GM18873 (cell line): ENCODE data around the gene PTPRD.

ENCODE experiments used
- ATAC-seq: cut with Tn5 transposase; IDR thresholded peaks from one replicate; pipeline ENCODE4 v1.9.1; 2021; ENCODE audit warnings: mild to moderate bottlenecking, moderate library complexity, moderate number of reproducible peaks; ENCODE audit not compliant: unreplicated experiment, low FRiP score

The PTPRD gene

DNA sequence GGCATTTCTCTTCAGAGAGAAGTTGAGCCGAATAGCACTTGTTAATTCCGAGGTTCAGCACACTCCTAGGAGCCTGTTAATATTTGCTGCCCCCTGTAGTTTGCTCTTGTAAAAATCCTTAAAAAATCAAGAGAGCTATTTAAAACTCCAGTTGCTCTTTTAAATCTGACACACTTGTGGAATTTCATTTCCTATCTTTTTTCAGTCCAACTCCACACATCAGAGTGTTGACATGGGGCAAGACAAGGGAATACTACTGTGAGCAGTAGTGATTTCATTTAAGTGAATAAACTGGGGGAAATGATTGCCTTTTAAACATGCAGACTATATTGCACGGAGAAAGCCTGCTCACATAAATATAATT lies 1717.0 kb downstream of the PTPRD start:
- no peak for ATAC-seq

GRCh38 chr9:8895106-8895860 lies 1717.5 kb downstream of the PTPRD start:
- ATAC-seq: no peak

- ATAC-seq: no peak
Observed at GRCh38 chr9:8890695-8891094, 1722.1 kb downstream of the PTPRD start.

GRCh38 chr9:8889100-8889499 lies 1723.7 kb downstream of the PTPRD start:
- no peak for ATAC-seq

- ATAC-seq: no peak
Observed at GRCh38 chr9:8888591-8888990, 1724.2 kb downstream of the PTPRD start.

DNA sequence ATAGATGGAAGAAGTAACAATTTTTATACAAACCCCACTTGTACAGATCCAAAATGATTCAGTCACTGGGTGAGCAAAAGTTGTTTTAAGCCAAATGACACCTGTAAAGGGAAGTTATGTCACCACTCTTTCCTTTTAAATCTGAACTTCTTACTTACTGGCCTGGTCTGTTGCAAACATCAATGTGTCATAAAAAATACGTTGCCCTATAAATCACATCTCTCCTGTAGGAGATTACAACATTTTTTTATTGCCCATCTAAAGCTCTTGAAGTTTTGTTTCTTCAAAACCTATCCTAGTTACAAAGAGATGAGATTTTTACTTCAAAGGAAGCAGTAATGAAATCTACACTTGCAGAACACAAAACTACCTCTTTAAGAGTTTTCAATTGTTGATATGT lies 1725.4 kb downstream of the PTPRD start:
- no peak for ATAC-seq

DNA sequence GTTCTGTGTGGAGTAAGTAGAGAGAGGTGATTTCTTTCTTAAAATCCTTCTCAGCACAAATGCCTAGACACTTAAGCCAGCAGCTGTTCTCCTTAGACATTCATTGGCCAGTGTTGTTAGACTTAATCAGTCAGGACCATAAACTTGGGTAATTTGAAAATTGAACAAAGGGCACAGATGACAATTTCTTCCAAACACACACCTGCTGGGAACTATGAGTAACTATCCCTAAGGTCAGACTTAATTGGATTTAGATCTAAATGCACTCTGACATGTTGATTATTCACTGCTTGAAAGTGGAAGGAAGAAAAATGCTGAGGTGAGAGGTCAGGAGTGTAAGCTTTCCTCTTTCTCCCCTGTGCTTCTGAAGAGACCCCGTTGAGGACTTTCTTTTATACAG lies 1729.5 kb downstream of the PTPRD start:
- no peak for ATAC-seq

GRCh38 chr9:8880060-8880459 lies 1732.7 kb downstream of the PTPRD start:
- no peak for ATAC-seq

DNA sequence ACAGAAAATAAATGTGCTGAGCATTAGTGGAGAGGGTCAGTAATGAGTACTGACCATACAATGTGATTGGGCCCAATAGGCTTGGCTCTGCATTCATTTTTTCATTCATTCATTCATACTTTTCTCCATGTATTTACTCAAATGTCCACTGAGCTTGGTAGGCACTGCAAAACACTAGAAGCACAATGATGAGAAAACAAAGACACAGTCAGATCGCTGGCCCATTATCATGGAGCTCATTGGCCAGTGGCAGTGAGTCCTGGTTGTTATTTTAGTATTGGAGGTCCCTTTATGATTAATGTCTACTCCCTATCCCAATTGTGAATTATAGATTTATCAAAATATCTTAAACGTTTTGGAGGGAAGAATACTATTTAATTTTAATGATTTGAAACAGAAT lies 1733.5 kb downstream of the PTPRD start:
- ATAC-seq: no peak

DNA sequence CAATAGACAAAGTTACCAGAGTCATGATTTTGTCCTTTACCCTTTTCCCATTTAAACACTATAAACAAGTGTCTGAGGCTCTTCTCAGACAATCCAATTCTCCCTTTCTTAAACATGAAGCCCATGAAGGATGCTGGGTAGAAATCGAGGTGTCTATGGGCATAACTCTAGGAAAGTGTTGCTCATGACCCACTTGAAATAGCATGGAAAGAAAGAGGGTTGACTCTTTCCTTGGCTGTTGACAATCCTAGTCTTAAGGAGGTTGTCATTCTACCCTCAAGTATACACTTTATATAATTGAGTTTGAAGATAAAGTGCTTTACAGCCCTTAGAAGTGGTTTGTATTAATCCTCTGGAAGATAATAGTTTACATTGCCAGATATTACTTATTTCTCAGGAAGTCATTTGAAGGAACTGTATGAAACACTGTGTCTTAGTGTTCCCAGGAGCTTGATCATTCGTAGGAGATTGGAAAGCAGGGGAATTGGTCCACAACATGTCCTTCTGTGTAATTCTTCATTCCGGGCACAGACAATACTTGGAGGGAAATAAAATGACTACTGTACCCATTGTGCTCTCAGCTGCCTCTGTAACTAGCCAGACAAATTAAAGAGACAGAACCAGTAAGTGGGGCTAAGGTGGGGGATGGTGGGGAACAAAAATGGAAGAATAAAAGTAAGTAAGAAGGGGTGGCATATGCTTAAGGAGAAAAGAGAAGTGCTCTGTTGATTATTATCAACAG lies 1734.9 kb downstream of the PTPRD start:
- no peak for ATAC-seq

GRCh38 chr9:8876303-8876702 lies 1736.5 kb downstream of the PTPRD start:
- ATAC-seq: no peak

DNA sequence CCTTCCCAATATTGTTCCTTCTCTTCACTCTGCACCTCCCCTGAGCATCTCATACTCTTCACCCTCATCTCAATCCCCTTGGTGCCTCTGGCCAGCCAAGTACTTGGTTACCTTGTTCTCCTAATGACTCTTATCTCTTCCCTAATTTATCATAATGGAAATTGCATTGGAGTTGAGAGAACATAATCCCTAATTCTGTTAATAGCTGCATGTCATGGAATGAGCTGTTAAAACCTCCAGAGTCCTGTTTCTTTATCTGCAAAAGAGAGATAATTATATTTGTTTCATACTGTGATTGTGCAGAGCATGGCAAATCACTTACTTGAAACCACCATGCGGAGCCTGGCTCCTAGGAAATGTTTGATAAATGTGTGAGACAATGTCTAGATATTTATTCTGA lies 1738.3 kb downstream of the PTPRD start:
- no peak for ATAC-seq

DNA sequence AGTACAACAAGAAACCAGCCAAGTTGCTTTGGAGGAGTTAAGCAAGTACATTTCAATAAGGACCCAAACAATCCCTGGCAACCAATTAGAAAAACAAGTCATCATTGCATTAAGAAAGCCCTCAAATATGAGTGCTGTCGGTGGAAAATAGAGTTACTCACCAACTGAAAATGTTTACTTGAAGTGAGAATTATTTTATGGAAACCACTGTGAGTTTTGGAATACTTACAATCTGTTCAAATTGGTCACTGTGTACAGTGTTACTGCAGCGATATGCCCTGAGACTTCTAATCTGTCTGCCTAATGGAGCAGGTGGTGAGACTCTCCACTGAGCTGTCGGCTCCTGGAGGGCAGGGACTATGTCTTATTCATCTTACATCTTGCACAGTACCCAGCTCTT lies 1740.0 kb downstream of the PTPRD start:
- ATAC-seq: no peak

DNA sequence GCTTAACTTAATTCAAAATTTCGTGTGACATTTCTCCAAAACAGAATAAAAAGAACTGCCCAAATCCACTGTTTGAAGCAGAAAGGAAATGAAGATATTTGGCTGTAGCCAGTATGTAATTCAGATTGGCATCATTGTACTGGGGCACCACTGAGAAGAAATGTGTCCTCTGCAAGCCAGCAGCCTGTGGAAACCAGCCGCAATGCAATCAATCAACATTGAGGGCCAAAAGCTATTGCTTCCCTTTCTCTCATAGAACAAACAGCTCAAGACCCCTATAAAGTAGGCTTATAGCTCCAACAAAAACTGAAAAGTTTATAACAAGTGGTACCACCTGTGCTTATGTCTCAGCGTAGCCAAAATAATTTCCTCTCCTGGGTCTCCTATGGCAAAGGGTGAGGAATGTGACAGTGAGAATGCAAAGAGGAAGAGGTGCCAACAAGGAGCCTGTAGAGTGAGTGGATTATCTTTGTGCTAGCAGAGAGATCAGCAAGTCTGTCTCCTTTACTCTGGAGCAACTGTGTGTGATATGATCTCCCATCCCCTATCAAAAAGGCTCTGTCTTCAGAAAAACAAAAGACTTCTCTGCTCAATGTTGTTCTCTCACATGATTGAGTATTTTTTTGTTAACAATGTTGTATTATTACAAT lies 1740.9 kb downstream of the PTPRD start:
- no peak for ATAC-seq

DNA sequence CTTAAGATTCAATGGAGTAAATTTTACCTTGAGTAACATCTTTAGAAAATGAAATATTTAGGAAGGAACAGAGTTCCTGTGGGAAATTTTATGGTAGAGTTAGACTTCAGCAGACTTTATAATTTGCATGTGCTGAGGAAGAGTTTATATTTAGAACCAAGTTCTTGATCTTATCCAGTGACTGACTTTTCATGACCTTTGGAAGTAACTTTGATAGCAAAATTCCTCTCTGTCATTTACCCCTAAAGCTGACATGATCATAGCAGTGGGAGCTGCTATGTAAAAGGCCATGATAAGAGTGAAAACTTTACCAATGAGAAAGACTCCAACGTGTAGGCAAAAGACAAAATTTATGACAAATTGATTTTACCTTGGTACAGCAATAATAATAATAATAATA lies 1741.4 kb downstream of the PTPRD start:
- ATAC-seq: no peak

DNA sequence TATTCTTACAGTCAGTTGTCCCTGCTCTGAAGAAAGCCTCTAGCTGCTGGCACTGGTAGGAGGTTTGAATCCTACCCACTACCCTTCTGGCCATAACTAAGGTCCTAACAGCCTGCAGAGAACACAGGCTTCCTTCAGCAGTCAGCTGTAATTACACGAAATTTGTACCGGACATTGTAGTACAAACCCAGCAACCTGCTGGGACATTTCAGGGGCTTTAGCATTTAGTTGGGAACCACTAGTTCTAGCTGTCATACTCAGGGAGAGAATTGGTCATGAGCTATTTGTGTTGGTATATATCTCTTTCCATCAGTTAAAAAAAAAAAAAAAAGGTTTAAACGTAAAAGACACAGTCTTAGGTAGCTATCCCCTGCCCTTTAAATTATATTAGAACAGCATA lies 1743.0 kb downstream of the PTPRD start:
- no peak for ATAC-seq

DNA sequence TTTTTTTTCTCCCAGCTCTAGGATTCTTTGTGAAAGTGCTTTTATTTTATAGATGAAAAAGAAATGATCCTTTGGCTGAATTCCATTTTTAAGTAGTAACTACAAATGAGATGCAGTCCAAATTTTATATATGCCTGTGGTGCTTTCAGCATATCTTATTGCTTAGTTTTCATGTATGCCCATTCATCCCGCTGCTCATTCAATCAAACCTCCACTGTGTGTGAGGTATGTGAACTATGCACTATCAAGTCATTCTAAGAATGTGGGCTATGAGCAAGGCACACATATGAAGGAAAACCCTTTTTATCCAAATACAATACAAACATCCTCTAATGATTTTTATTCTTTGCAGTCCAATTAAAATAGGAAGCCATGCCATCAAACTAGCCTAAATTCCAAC lies 1744.2 kb downstream of the PTPRD start:
- no peak for ATAC-seq

DNA sequence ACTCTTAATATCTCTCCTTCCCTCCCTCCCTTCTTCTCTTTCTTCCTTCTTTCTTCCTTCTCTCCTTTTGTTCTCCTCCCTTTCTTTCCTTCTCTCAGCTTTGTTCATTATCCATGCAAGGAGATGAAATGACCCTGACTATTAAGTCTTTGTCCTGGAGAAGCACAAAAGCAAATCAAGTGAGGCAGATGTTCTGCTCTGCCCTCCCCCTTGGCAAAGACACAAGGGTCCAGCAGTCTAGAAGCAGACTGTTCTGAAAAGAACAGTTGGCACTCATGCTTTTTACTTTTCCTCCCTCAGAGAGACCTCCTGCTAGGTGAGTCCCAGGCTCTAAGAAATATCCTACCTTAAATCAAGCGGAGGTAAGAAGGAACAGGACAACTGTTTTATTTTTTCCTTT lies 1745.7 kb downstream of the PTPRD start:
- ATAC-seq: no peak

DNA sequence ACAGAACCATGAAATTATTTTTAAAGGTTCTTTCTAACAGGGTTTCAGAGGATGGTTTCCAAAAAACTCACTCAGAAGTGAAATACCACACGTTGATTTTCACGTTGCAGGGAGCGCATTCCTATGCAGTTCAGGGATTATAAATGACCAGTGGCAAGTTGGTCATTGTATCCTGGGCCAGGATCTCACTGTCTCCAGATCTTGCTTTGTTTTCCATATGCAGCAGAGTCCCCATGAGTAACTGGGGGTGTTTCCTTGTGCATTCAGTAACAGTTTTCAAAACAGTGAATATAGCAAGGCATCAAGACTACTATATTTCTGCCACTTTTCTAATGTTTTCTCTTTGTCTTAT lies 1748.3 kb downstream of the PTPRD start:
- ATAC-seq: no peak

DNA sequence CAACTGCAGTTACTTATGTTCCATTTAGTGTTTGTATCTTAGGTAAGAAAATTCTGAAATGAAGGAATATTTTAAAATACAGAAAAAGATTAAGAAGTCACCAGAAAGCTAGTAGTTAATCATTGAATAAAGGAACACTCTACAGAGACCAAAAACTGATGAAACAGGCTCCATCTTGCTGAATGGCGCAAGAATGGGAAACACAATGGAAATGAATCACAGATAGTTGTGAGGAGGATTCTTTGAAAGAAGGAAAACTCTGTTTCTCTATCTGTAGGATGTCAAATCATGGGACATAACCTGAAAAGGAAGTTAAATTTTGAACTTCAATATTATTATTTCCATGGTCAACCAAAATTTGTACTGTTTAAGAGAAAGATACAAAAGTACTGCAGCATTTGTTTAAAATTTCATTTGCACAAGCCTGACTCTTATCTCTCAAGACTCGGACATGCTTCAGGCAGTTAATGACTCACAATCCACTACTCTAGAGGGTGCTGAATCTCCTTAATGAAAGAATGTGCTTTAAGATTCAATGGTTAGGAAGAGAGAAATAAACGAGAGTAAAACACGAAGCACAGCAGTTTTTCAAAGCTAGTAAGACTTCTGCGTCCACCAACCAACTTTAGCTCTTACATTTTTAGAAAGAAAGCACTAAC lies 1748.8 kb downstream of the PTPRD start:
- ATAC-seq: no peak

DNA sequence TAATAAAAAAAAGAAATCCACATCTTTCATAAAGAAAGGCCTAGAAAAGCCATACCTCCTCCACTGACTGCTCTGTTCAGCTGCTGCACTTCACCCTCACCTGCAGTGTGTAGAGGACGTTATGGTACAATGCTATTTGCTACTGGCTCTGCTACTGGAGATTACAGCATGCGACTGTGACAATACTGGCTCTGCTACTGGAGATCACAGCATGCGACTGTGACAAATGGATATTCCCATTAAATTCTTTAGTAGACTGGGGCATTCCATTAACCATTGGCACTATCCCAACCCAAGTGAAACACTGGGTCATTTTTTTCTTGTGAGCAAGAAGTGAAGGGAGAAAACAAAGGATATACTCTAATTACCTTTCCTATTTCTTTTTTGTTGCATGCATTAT lies 1749.7 kb downstream of the PTPRD start:
- no peak for ATAC-seq
